Measurements from ENCODE around the gene ACAT1.
"Not testable (repeated sequence)": the region's sequence is repeated elsewhere in the genome, so short reads cannot be mapped to it uniquely, and the experiment has no call there.

Gene ACAT1

DNA sequence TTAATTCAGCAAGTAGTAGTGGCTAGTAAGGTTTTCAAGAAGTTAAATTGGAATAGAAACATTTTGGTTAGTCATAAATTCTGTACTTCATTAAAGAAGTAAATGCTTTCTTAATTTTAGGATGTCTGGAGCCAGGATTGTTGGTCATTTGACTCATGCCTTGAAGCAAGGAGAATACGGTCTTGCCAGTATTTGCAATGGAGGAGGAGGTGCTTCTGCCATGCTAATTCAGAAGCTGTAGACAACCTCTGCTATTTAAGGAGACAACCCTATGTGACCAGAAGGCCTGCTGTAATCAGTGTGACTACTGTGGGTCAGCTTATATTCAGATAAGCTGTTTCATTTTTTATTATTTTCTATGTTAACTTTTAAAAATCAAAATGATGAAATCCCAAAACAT lies 25.8 kb downstream of the ACAT1 start:
- no peak for DNase-seq (ENCODE audit: low spot score)

GRCh38 chr11:108148556-108148955 lies 27.2 kb downstream of the ACAT1 start:
- DNase-seq (ENCODE audit: low spot score), result no peak

GRCh38 chr11:108154591-108154990 lies 33.2 kb downstream of the ACAT1 start:
- no peak for DNase-seq (ENCODE audit: low spot score)

GRCh38 chr11:108160970-108161566 lies 39.7 kb downstream of the ACAT1 start:
- DNase-seq (ENCODE audit: low spot score), result no peak

- not testable (repeated sequence) for DNase-seq (ENCODE audit: low spot score)
Observed at GRCh38 chr11:108162878-108163277, 41.5 kb downstream of the ACAT1 start.

- DNase-seq (ENCODE audit: low spot score), result no peak
Observed at GRCh38 chr11:108167624-108168023, 46.3 kb downstream of the ACAT1 start.

- no peak for DNase-seq (ENCODE audit: low spot score)
Observed at GRCh38 chr11:108170184-108170583, 48.8 kb downstream of the ACAT1 start.

- DNase-seq (ENCODE audit: low spot score), result no peak
Observed at GRCh38 chr11:108177570-108177969, 56.2 kb downstream of the ACAT1 start.

DNA sequence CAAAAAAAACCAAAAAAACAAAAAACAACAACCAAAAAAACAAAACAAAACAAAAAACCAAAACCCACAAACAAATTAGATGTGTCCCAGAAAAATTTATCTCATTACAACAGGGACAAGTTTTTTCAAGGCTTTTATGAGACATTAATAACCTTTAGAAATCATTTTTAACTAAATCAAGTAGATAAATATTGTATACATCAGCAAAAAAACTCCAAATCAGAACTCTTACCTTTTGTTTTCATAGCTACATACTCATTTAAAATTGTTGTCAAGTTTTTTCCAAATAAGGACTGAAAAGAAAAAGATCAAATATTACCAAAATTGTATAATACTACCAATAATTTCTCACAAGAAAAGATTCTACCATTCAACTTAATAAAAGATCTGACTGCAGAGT lies 72.4 kb downstream of the ACAT1 start:
- no peak for DNase-seq (ENCODE audit: low spot score)

DNA sequence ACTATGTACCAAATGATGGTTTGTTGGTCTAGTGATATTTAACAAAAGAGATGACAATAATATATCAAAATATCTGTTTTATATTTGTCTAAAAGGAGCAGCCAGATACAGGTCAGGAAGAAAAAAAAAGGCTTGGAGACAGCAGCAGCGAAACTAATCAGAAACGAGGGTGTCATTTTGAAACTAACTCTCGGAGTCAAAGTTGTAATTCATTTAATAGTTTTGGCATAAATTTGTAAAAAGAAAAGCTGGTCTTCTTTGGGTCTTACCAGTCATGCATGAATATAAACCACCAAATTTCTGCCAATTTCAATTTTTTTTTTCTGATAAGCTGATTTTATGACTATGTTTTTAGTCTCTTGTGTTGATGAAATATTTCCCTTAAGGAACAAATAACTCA lies 75.5 kb downstream of the ACAT1 start:
- DNase-seq (ENCODE audit: low spot score), result no peak

Measured in Ammon's horn (tissue), 1 donor.